ENCODE results near the gene PDIA6. TPM values are rescaled to one million over a fixed set of nuclear protein-coding genes. Genes with fewer than 3 reads are reported as not detected.

PDIA6 gene
- total RNA-seq, 2 donors from 2014 or later, result 109 to 213 TPM

GRCh38 chr2:10787176-10787968, 25.2 kb downstream of the PDIA6 start:
- no peaks in the 10 kb centered on the region for H3K9me3 ChIP-seq
- no peaks in the 10 kb centered on the region for H3K4me1 ChIP-seq (replicated peaks)
- TF ChIP-seq POLR2A (IDR thresholded peaks at IDR 0.05), result no peak
- TF ChIP-seq POLR2AphosphoS5 (IDR thresholded peaks at IDR 0.05), result no peak
- TF ChIP-seq CTCF (IDR thresholded peaks at IDR 0.05), result no peak
- no peaks in the 10 kb centered on the region for H3K27me3 ChIP-seq (replicated peaks; ENCODE audit: insufficient read depth)
- H3K4me3 ChIP-seq, result no peak overlapping the region
- no peak overlapping the region for H3K27ac ChIP-seq
- H3K36me3 ChIP-seq, result peaks cover 0 to 18% of the 10 kb centered on the region in 2 donors
- intact Hi-C loops (cut with DNase I), result no loop called here
- DNase-seq (ENCODE audit: low spot score), result no peak
- 91% methylated on average over 20 of the region's 20 CpGs for WGBS

- H3K36me3 ChIP-seq, result peaks cover 0 to 18% of the 10 kb centered on the region in 2 donors
- no peaks in the 10 kb centered on the region for H3K27me3 ChIP-seq (replicated peaks; ENCODE audit: insufficient read depth)
- no peaks in the 10 kb centered on the region for H3K4me1 ChIP-seq (replicated peaks)
- DNase-seq (ENCODE audit: low spot score), result no peak
- no peaks in the 10 kb centered on the region for H3K9me3 ChIP-seq
- WGBS, result 93% methylated on average over 12 of the region's 12 CpGs
- no peak overlapping the region for H3K4me3 ChIP-seq
- intact Hi-C loops (cut with DNase I), result no loop called here
- no peak overlapping the region for H3K27ac ChIP-seq
- TF ChIP-seq CTCF (IDR thresholded peaks at IDR 0.05), result no peak
- TF ChIP-seq POLR2A (IDR thresholded peaks at IDR 0.05), result no peak
- TF ChIP-seq POLR2AphosphoS5 (IDR thresholded peaks at IDR 0.05), result no peak
Observed at GRCh38 chr2:10786240-10786982, 26.2 kb downstream of the PDIA6 start.

- intact Hi-C loops (cut with DNase I), result no loop called here
Observed at GRCh38 chr2:10785260-10785659, 27.3 kb downstream of the PDIA6 start.

GRCh38 chr2:10784719-10785118, 27.9 kb downstream of the PDIA6 start:
- TF ChIP-seq CTCF (IDR thresholded peaks at IDR 0.05) (no peak), POLR2AphosphoS5 (IDR thresholded peaks at IDR 0.05) (no peak), POLR2A (IDR thresholded peaks at IDR 0.05) (no peak)
- H3K27me3 ChIP-seq (replicated peaks; ENCODE audit: insufficient read depth), result no peaks in the 10 kb centered on the region
- no peak for DNase-seq (ENCODE audit: low spot score)
- H3K36me3 ChIP-seq, result peaks cover 0 to 18% of the 10 kb centered on the region in 2 donors
- no peak overlapping the region for H3K4me3 ChIP-seq
- no peaks in the 10 kb centered on the region for H3K4me1 ChIP-seq (replicated peaks)
- WGBS, result 84% methylated on average over 9 of the region's 9 CpGs
- intact Hi-C loops (cut with DNase I), result no loop called here
- no peaks in the 10 kb centered on the region for H3K9me3 ChIP-seq
- H3K27ac ChIP-seq, result no peak overlapping the region

More at GRCh38 chr2:10785260-10785659, 27.3 kb downstream of the PDIA6 start:
- H3K4me1 ChIP-seq (replicated peaks), result no peaks in the 10 kb centered on the region
- no peak overlapping the region for H3K27ac ChIP-seq
- WGBS, result 76% methylated on average over 5 of the region's 5 CpGs
- H3K36me3 ChIP-seq, result peaks cover 0 to 18% of the 10 kb centered on the region in 2 donors
- TF ChIP-seq POLR2AphosphoS5 (IDR thresholded peaks at IDR 0.05) (no peak), CTCF (IDR thresholded peaks at IDR 0.05) (no peak), POLR2A (IDR thresholded peaks at IDR 0.05) (no peak)
- H3K4me3 ChIP-seq, result no peak overlapping the region
- DNase-seq (ENCODE audit: low spot score), result no peak
- H3K9me3 ChIP-seq, result no peaks in the 10 kb centered on the region
- no peaks in the 10 kb centered on the region for H3K27me3 ChIP-seq (replicated peaks; ENCODE audit: insufficient read depth)
